IPS-15b (cell line): Measurements from ENCODE around the gene BNIP2.
"Not testable (repeated sequence)": the region's sequence is repeated elsewhere in the genome, so short reads cannot be mapped to it uniquely, and the experiment has no call there.

Experiments
- H3K27me3 ChIP-seq: one replicate; pipeline ENCODE4 v1.6.1; 2013; ENCODE audit warnings: low read length; ENCODE audit not compliant: control insufficient read depth, insufficient read depth
- H3K36me3 ChIP-seq: one replicate; pipeline ENCODE4 v1.6.1; 2013; ENCODE audit warnings: low read length; ENCODE audit not compliant: control insufficient read depth, insufficient read depth
- H3K4me1 ChIP-seq: one replicate; pipeline ENCODE4 v1.6.1; 2013; ENCODE audit warnings: mild to moderate bottlenecking, low read length; ENCODE audit not compliant: control insufficient read depth, insufficient read depth
- H3K4me3 ChIP-seq: one replicate; pipeline ENCODE4 v1.5.1; 2013; ENCODE audit warnings: low read depth, low read length
- H3K9ac ChIP-seq: one replicate; pipeline ENCODE4 v1.6.1; 2013; ENCODE audit warnings: low read depth, mild to moderate bottlenecking, low read length
- H3K9me3 ChIP-seq: one replicate; pipeline ENCODE4 v1.6.1; 2013; ENCODE audit warnings: mild to moderate bottlenecking, low read length; ENCODE audit not compliant: control insufficient read depth, insufficient read depth

BNIP2 gene

GRCh38 chr15:59656897-59657634, 32.1 kb downstream of the BNIP2 start, which contains the start of gene GTF2A2:
Gene GTF2A2, minus strand, starts transcription at chr15:59657515. Its CDS starts 5,238 bp downstream, at chr15:59652277.
- no peaks in the 10 kb centered on the region for H3K9me3 ChIP-seq
- H3K4me3 ChIP-seq: peak within 1 kb of the TSS; percentile 79
- H3K4me1 ChIP-seq: peaks cover 3% of the 10 kb centered on the region
- H3K27me3 ChIP-seq: no peaks in the 10 kb centered on the region
- H3K9ac ChIP-seq: peak within 1 kb of the TSS; percentile 87
- peaks cover 2% of the 10 kb centered on the region for H3K36me3 ChIP-seq

DNA sequence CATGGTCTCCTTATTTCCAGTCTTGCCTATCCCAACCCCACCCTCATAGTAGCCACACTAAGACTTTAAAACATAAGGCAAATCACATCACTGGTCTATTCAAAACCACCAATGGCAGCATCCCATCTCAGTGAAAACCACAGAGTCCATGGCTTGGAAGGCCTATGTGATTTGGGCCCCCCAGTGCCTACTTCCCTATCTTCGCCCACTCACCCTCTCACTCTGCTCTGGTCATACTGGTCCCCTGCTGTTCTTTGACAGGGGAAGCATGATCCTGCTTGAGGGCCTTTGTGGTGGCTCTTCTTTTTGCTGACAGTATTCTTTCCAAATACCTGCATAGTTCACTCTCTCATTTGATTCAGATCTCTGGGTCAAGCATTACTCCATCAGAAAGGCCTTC, 35.1 kb downstream of the BNIP2 start:
- Histone ChIP-seq H3K9me3 (no peaks in the 10 kb centered on the region), H3K9ac (no peak overlapping the region), H3K27me3 (no peaks in the 10 kb centered on the region), H3K4me3 (no peak overlapping the region), H3K36me3 (peaks cover 2% of the 10 kb centered on the region), H3K4me1 (peaks cover 3% of the 10 kb centered on the region)

DNA sequence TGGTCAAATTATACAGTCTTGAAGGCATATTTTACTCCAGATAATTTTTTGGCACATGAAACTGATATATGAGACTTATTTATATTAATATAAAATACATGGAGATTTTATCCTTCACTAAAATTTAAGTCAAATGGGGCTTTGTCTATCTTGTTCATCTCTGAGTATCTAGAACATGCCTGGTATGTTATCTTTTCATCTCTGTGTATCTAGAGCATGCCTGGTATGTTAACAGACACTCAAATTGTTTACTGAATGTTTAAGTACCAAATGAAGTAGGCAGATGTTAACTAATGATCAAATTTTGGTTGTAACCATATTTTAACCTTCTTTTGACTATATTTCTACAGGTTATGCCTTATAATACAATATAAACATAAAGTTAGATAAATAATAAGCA, 39.5 kb downstream of the BNIP2 start:
- Histone ChIP-seq H3K36me3 (peaks cover 8% of the 10 kb centered on the region), H3K4me3 (no peak overlapping the region), H3K9me3 (no peaks in the 10 kb centered on the region), H3K4me1 (no peaks in the 10 kb centered on the region), H3K27me3 (no peaks in the 10 kb centered on the region), H3K9ac (no peak overlapping the region)

- H3K4me3 ChIP-seq: no peak overlapping the region
- no peak overlapping the region for H3K9ac ChIP-seq
- no peaks in the 10 kb centered on the region for H3K27me3 ChIP-seq
- no peaks in the 10 kb centered on the region for H3K9me3 ChIP-seq
- H3K36me3 ChIP-seq: peaks cover 6% of the 10 kb centered on the region
- H3K4me1 ChIP-seq: no peaks in the 10 kb centered on the region
These were observed 42.0 kb downstream of the BNIP2 start for GRCh38 chr15:59647085-59647484.

GRCh38 chr15:59646277-59646676, 42.8 kb downstream of the BNIP2 start:
- H3K27me3 ChIP-seq: no peaks in the 10 kb centered on the region
- peaks cover 6% of the 10 kb centered on the region for H3K36me3 ChIP-seq
- H3K9ac ChIP-seq: no peak overlapping the region
- H3K4me3 ChIP-seq: no peak overlapping the region
- no peaks in the 10 kb centered on the region for H3K4me1 ChIP-seq
- no peaks in the 10 kb centered on the region for H3K9me3 ChIP-seq

- not testable (repeated sequence) for H3K9me3 ChIP-seq, H3K27me3 ChIP-seq, H3K4me3 ChIP-seq, H3K4me1 ChIP-seq, H3K9ac ChIP-seq, H3K36me3 ChIP-seq
These were observed 43.3 kb downstream of the BNIP2 start for GRCh38 chr15:59645812-59646211.

- H3K9ac ChIP-seq: no peak overlapping the region
These were observed 44.4 kb downstream of the BNIP2 start for GRCh38 chr15:59644756-59645155.

DNA sequence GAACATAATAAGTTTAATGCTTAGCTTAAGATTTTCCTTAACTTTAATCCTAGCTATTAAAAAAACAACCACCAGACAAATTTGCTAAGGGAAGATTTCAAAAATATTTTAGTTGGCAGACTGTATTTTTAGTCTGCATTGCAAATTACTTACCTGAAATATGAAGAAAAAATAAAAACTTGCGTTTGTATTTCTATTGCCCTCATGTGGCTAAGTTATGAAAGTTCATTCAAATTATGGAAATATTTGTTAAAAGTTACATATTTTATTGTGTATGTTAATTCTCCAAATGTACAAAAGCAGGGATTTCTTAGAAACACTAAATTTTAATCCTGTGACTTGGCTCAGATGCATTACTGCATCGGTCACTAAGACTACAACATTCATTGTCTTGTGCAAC, 46.8 kb downstream of the BNIP2 start:
- Histone ChIP-seq H3K36me3 (peaks cover 6% of the 10 kb centered on the region), H3K9ac (no peak overlapping the region)

More at GRCh38 chr15:59644756-59645155, 44.4 kb downstream of the BNIP2 start:
- Histone ChIP-seq H3K27me3 (no peaks in the 10 kb centered on the region), H3K9me3 (no peaks in the 10 kb centered on the region), H3K4me3 (no peak overlapping the region), H3K36me3 (peaks cover 6% of the 10 kb centered on the region), H3K4me1 (no peaks in the 10 kb centered on the region)

GRCh38 chr15:59637507-59637906, 51.6 kb downstream of the BNIP2 start:
- not testable (repeated sequence) for H3K4me3 ChIP-seq, H3K36me3 ChIP-seq, H3K4me1 ChIP-seq

More for the DNA sequence above, 46.8 kb downstream of the BNIP2 start:
- no peaks in the 10 kb centered on the region for H3K4me1 ChIP-seq
- no peaks in the 10 kb centered on the region for H3K27me3 ChIP-seq
- no peaks in the 10 kb centered on the region for H3K9me3 ChIP-seq
- no peak overlapping the region for H3K4me3 ChIP-seq

GRCh38 chr15:59636184-59636583, 52.9 kb downstream of the BNIP2 start:
- Histone ChIP-seq H3K36me3 (no peaks in the 10 kb centered on the region), H3K9me3 (no peaks in the 10 kb centered on the region), H3K4me1 (no peaks in the 10 kb centered on the region), H3K4me3 (no peak overlapping the region), H3K9ac (no peak overlapping the region), H3K27me3 (no peaks in the 10 kb centered on the region)

More at GRCh38 chr15:59637507-59637906, 51.6 kb downstream of the BNIP2 start:
- H3K9ac ChIP-seq, H3K27me3 ChIP-seq, H3K9me3 ChIP-seq: not testable (repeated sequence)

GRCh38 chr15:59632714-59633113, 56.4 kb downstream of the BNIP2 start:
- no peaks in the 10 kb centered on the region for H3K36me3 ChIP-seq
- no peaks in the 10 kb centered on the region for H3K4me1 ChIP-seq
- no peaks in the 10 kb centered on the region for H3K9me3 ChIP-seq
- no peak overlapping the region for H3K9ac ChIP-seq
- H3K4me3 ChIP-seq: no peak overlapping the region
- H3K27me3 ChIP-seq: no peaks in the 10 kb centered on the region

DNA sequence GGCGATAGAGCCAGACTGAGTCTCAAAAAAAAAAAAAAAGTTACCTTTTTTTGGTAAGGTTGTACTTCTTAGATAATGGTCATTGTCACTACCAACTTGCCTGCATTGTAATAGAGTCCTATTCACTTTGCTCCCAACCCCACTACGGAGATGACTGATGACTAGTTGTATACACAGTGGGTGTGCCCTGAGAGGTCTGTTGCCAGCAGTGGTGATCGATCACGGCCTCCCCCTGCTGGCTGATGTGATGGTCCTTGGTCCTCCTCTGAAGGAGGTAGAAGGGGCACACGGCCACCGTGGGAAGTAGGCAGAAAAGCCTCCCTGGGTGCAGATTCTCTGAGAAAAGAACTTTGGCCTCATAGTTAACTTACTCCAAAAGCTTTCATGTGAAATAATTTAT, 66.8 kb downstream of the BNIP2 start:
- Histone ChIP-seq H3K9me3 (no peaks in the 10 kb centered on the region), H3K27me3 (no peaks in the 10 kb centered on the region), H3K9ac (no peak overlapping the region)

More for the DNA sequence above, 66.8 kb downstream of the BNIP2 start:
- Histone ChIP-seq H3K4me1 (no peaks in the 10 kb centered on the region), H3K4me3 (no peak overlapping the region), H3K36me3 (no peaks in the 10 kb centered on the region)
